Tibial nerve (tissue), 4 donors: ENCODE data around the gene NSUN6. TPM values are rescaled to one million over a fixed set of nuclear protein-coding genes. Genes with fewer than 3 reads are reported as not detected.

Experiments
- DNase-seq, 2 donors: peaks; one replicate each; pipeline ENCODE4 v3.0.0-alpha.2; 2019; ENCODE audit warnings: low spot score in 2 of 2
- H3K27ac ChIP-seq, 4 donors: fragments of 200-600 bp; sonication (generic) in 3 of 4; one replicate each; pipeline ENCODE4 v1.5.1; 2017 to 2019; ENCODE audit warnings: mild to moderate bottlenecking in 1 of 4
- H3K27me3 ChIP-seq, 2 donors: fragments of 200-600 bp; sonication (generic) in 1 of 2; one replicate each; pipeline versions ENCODE4 v1.5.1 to v1.6.0; 2017 to 2019
- H3K36me3 ChIP-seq, 3 donors: fragments of 200-600 bp; sonication (generic); one replicate each; pipeline ENCODE4 v1.5.1; 2018 to 2019
- H3K4me1 ChIP-seq, 4 donors: fragments of 200-600 bp; sonication (generic) in 3 of 4; one replicate each; pipeline ENCODE4 v1.5.1; 2017 to 2019
- H3K4me3 ChIP-seq, 4 donors: fragments of 200-600 bp; sonication (generic) in 3 of 4; one replicate each; pipeline ENCODE4 v1.5.1; 2017 to 2019; ENCODE audit warnings: mild to moderate bottlenecking in 1 of 4, moderate library complexity in 1 of 4
- H3K9me3 ChIP-seq, 4 donors: fragments of 200-600 bp; sonication (generic) in 3 of 4; one replicate each; pipeline ENCODE4 v1.5.1; 2017 to 2019
- EP300 ChIP-seq, 2 donors: sonication (generic); formaldehyde crosslinking; IDR thresholded peaks; one replicate each; pipeline ENCODE4 v1.6.1; 2017; ENCODE audit warnings: antibody characterized with exemption in 2 of 2, mild to moderate bottlenecking in 1 of 2
- POLR2A ChIP-seq, 2 donors: fragments of 450-650 bp; IDR thresholded peaks; one replicate each; pipeline ENCODE4 v1.6.1; 2017; ENCODE audit warnings: antibody characterized with exemption in 2 of 2, mild to moderate bottlenecking in 2 of 2, moderate library complexity in 2 of 2
- WGBS, 2 donors: methylation state at CpG; one replicate each; pipeline ENCODE4 v1.1.5; 2018; 5-methylcytosine and 5-hydroxymethylcytosine counted together
- total RNA-seq, 4 donors: library from RNA; depleted of rRNA; stranded (reverse); fragments of >200 nt; gene quantifications; one replicate each; pipeline ENCODE4 v1.1.0, GENCODE V29; 2016
- TF ChIP-seq, protein P1 (sequence below), 5 experiments: fragments of 200-600 bp in 3 of 5; fragments of 450-650 bp in 2 of 5; sonication (generic) in 3 of 5; IDR thresholded peaks; one replicate each; pipeline ENCODE4 v1.5.1; 2016 to 2019; ENCODE audit warnings: antibody characterized with exemption in 5 of 5, mild to moderate bottlenecking in 3 of 5, moderate library complexity in 2 of 5

The NSUN6 gene
- total RNA-seq, 4 donors from 2014 or later: 15.6 to 30.6 (median 24.7) TPM

DNA sequence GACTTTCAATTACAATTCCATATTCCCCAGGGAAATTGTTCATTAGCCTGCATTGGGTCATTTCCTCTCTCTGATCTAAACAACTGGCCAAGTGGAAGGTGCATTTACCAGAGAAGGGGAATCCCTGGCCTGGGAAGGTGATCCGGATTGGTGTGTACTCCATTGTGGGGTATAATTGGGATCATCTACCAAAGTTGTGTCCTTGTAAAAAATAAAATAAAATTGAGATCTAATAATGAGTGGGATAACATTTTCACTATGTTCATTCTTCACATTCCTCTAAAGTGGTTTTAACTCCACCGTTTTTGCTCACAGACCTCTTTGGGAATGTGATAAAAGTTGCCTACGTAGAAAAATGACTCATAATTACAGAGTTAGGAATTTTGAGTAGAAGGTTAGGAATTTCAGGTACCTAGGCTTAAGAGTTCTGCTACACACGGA, 30.6 kb upstream of the NSUN6 start:
- H3K27ac ChIP-seq: no peak overlapping the region
- H3K4me1 ChIP-seq: peaks cover 0 to 5% (median 0%) of the 10 kb centered on the region in 4 donors
- 64 to 69% methylated on average over 4 of the region's 4 CpGs for WGBS, 2 donors
- H3K9me3 ChIP-seq: no peaks in the 10 kb centered on the region
- peaks cover 0 to 8% (median 0%) of the 10 kb centered on the region in 3 donors for H3K36me3 ChIP-seq
- no peak overlapping the region for H3K4me3 ChIP-seq
- DNase-seq: no peak
- TF ChIP-seq EP300 (IDR thresholded peaks at IDR 0.05) (no peak), POLR2A (IDR thresholded peaks at IDR 0.05) (no peak)
- TF ChIP-seq, protein P1, sequence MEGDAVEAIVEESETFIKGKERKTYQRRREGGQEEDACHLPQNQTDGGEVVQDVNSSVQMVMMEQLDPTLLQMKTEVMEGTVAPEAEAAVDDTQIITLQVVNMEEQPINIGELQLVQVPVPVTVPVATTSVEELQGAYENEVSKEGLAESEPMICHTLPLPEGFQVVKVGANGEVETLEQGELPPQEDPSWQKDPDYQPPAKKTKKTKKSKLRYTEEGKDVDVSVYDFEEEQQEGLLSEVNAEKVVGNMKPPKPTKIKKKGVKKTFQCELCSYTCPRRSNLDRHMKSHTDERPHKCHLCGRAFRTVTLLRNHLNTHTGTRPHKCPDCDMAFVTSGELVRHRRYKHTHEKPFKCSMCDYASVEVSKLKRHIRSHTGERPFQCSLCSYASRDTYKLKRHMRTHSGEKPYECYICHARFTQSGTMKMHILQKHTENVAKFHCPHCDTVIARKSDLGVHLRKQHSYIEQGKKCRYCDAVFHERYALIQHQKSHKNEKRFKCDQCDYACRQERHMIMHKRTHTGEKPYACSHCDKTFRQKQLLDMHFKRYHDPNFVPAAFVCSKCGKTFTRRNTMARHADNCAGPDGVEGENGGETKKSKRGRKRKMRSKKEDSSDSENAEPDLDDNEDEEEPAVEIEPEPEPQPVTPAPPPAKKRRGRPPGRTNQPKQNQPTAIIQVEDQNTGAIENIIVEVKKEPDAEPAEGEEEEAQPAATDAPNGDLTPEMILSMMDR (IDR thresholded peaks at IDR 0.05): no peak
- H3K27me3 ChIP-seq: no peaks in the 10 kb centered on the region

DNA sequence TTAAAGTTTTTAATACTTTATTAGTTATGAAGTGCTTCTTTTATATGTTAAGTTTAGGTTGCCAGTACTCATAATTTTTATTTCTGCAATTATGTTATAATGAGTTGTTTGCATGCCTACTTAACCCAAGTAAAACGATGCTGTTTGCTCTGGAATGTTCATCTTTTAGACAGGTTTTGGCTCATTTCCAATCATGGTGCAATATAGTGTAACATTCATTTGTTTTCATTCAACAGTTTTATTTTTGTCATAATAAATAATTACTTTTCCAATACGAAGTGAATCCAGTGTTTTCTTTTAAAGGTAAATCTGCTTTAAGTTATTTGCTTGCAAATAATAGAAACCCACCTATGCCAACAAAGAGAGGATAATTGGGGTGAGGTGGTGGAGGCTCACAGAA, 30.0 kb upstream of the NSUN6 start:
- TF ChIP-seq EP300 (IDR thresholded peaks at IDR 0.05) (no peak), POLR2A (IDR thresholded peaks at IDR 0.05) (no peak)
- TF ChIP-seq, protein P1 (IDR thresholded peaks at IDR 0.05): no peak
- no peak overlapping the region for H3K27ac ChIP-seq
- H3K4me3 ChIP-seq: no peak overlapping the region
- H3K27me3 ChIP-seq: no peaks in the 10 kb centered on the region
- no peaks in the 10 kb centered on the region for H3K9me3 ChIP-seq
- peaks cover 0 to 5% (median 0%) of the 10 kb centered on the region in 4 donors for H3K4me1 ChIP-seq
- DNase-seq: no peak
- H3K36me3 ChIP-seq: peaks cover 0 to 8% (median 0%) of the 10 kb centered on the region in 3 donors
- WGBS, 2 donors: 15 to 18% methylated on average over 2 of the region's 2 CpGs

DNA sequence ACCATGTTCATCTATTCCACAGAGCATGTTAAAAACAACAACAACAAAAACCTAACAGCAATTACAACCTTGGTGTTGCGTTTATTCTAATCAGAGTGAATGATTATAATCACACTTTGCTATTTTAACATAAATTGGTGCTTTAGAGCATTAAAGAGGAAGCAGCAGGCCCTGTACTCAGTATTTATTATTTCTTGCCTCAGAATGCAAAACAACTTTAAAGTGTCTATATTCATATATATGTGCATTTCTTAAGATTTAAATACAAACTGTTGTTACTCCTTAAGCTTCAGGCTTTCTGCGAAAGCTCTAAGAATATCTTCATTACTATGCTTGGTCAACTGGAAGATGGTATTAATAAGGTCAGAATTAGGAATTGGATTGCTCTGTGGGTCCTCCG, 29.4 kb upstream of the NSUN6 start:
- no peaks in the 10 kb centered on the region for H3K27me3 ChIP-seq
- no peak overlapping the region for H3K4me3 ChIP-seq
- peaks cover 0 to 8% (median 0%) of the 10 kb centered on the region in 3 donors for H3K36me3 ChIP-seq
- H3K9me3 ChIP-seq: no peaks in the 10 kb centered on the region
- H3K4me1 ChIP-seq: peaks cover 0 to 5% (median 0%) of the 10 kb centered on the region in 4 donors
- no peak for DNase-seq
- WGBS, 2 donors: 84 to 90% methylated on average over 3 of the region's 3 CpGs
- TF ChIP-seq, protein P1 (IDR thresholded peaks at IDR 0.05): no peak
- TF ChIP-seq EP300 (IDR thresholded peaks at IDR 0.05) (no peak), POLR2A (IDR thresholded peaks at IDR 0.05) (no peak)
- H3K27ac ChIP-seq: no peak overlapping the region

DNA sequence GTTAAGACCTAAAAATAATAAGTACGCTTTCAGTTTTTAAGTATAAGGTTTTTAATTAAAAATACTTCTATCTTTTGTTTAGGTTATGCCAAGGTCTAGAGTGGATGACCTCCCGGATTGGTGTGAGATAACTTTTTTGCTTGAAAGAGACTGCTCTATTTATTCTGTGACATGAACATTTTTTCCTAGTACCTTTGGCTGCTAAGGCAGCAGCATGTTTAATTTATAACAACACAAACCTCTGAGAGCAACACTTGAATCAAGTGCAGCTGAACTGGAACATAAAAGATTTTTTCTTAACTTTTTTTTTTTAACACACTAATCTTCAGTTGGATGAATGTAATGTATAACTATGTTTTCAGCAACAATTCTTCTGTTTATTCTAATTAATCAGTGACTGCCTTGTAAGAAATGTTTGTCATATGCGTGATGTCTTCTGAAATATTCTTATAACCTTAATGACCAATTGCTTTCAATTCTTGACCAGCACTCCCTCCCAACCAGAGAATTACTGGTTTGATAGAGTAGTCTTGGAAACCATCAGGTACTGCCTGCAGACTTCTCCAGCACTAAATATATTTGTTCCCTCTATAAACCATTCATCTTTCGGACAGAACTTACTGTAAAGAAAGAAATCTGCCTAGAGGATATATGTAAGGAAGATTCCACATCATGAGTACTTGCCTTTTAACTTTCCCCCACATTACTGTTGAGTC, 23.9 kb upstream of the NSUN6 start:
- TF ChIP-seq POLR2A (IDR thresholded peaks at IDR 0.05) (no peak), EP300 (IDR thresholded peaks at IDR 0.05) (no peak)
- TF ChIP-seq, protein P1 (IDR thresholded peaks at IDR 0.05): no peak
- H3K4me1 ChIP-seq: no peaks in the 10 kb centered on the region
- 94 to 95% methylated on average over 4 of the region's 4 CpGs for WGBS, 2 donors

DNA sequence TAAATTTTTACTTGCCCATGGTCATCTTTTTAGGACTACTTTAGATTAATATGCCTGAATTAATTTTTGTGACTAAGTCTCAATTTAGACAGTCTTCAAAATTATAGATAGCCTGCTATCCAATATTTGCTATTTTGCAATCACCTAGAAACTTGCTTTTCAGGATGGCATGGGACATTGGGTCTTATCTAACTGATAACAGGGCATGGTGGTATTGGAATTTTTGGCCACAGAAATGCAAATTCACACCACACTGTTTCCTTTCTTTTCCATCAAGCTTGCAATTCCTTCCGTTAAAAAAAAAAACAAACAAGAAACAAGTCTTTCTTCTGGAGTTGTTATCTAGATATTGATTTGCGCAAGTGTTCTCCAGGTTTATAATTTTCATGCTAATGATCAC, 16.6 kb upstream of the NSUN6 start:
- peaks cover 0 to 45% (median 0%) of the 10 kb centered on the region in 3 donors for H3K36me3 ChIP-seq

More for the DNA sequence above, 23.9 kb upstream of the NSUN6 start:
- DNase-seq: no peak
- H3K36me3 ChIP-seq: peaks cover 4 to 45% (median 6%) of the 10 kb centered on the region in 3 donors
- H3K9me3 ChIP-seq: no peaks in the 10 kb centered on the region
- H3K4me3 ChIP-seq: no peak overlapping the region
- H3K27me3 ChIP-seq: no peaks in the 10 kb centered on the region
- H3K27ac ChIP-seq: no peak overlapping the region

More for the DNA sequence above, 16.6 kb upstream of the NSUN6 start:
- Histone ChIP-seq H3K4me1 (peaks cover 0 to 26% (median 2%) of the 10 kb centered on the region in 4 donors), H3K27me3 (no peaks in the 10 kb centered on the region), H3K4me3 (no peak overlapping the region), H3K27ac (no peak overlapping the region), H3K9me3 (no peaks in the 10 kb centered on the region)
- TF ChIP-seq, protein P1 (IDR thresholded peaks at IDR 0.05): no peak
- no peak for TF ChIP-seq POLR2A (IDR thresholded peaks at IDR 0.05)
- no peak for TF ChIP-seq EP300 (IDR thresholded peaks at IDR 0.05)
- no peak for DNase-seq
- WGBS, 2 donors: 74 to 76% methylated on average over 2 of the region's 2 CpGs
